GM23338 (cell line): Measurements from ENCODE around the gene INPP1. TPM values are rescaled to one million over a fixed set of nuclear protein-coding genes. Genes with fewer than 3 reads are reported as not detected.

Experiments used
- ATAC-seq: fragments of 200-7000 bp; cut with Tn5 transposase; 3 replicates; pipeline ENCODE4 v1.9.1; 2020
- DNase-seq: peaks from one replicate; pipeline ENCODE4 v3.0.0-alpha.2; 2015; ENCODE audit warnings: low spot score
- H2AFZ ChIP-seq: fragments of 200-600 bp; sonication (generic); 2 replicates; pipeline ENCODE4 v1.8.0; 2016; ENCODE audit warnings: antibody characterized with exemption, mild to moderate bottlenecking, moderate library complexity
- H3F3A ChIP-seq: fragments of 200-600 bp; sonication (generic); replicated peaks from 2 replicates; pipeline ENCODE4 v1.8.0; 2017; ENCODE audit warnings: antibody characterized with exemption, mixed run types, low read depth
- H3K27ac ChIP-seq: fragments of 200-600 bp; sonication (generic); 2 replicates; pipeline ENCODE4 v1.6.1; 2016; ENCODE audit warnings: low read depth
- H3K27me3 ChIP-seq: fragments of 200-600 bp; sonication (generic); 2 replicates; pipeline ENCODE4 v1.8.0; 2016; ENCODE audit warnings: mild to moderate bottlenecking, mixed run types, moderate library complexity; ENCODE audit not compliant: insufficient read depth
- H3K36me3 ChIP-seq: fragments of 200-600 bp; sonication (generic); 2 replicates; pipeline ENCODE4 v1.8.0; 2016; ENCODE audit warnings: mild to moderate bottlenecking; ENCODE audit not compliant: insufficient read depth
- H3K4me1 ChIP-seq: fragments of 200-600 bp; sonication (generic); 2 replicates; pipeline ENCODE4 v1.8.0; 2016; ENCODE audit warnings: mild to moderate bottlenecking, moderate library complexity; ENCODE audit not compliant: insufficient read depth
- H3K4me2 ChIP-seq: fragments of 200-600 bp; sonication (generic); 2 replicates; pipeline ENCODE4 v1.7.1; 2017; ENCODE audit warnings: mixed run types
- H3K4me3 ChIP-seq: fragments of 200-600 bp; sonication (generic); 2 replicates; pipeline ENCODE4 v1.6.1; 2016; ENCODE audit warnings: mixed run types
- H3K79me2 ChIP-seq: fragments of 200-600 bp; sonication (generic); replicated peaks from 2 replicates; pipeline ENCODE4 v1.8.0; 2017; ENCODE audit warnings: mild to moderate bottlenecking; ENCODE audit not compliant: insufficient read depth
- H3K9me2 ChIP-seq: fragments of 200-600 bp; sonication (generic); 2 replicates; pipeline ENCODE4 v1.8.0; 2017; ENCODE audit not compliant: insufficient read depth
- H4K20me1 ChIP-seq: fragments of 200-600 bp; sonication (generic); replicated peaks from 2 replicates; pipeline ENCODE4 v1.8.0; 2017; ENCODE audit warnings: mild to moderate bottlenecking; ENCODE audit not compliant: insufficient read depth
- H3K27ac Mint-ChIP-seq: 2 replicates; pipeline ENCODE4 v1.8.0; 2020; ENCODE audit warnings: inconsistent platforms, mild to moderate bottlenecking, moderate library complexity, mixed read lengths
- H3K27me3 Mint-ChIP-seq: 3 replicates; pipeline ENCODE4 v1.8.0; 2022; ENCODE audit warnings: low read depth, mild to moderate bottlenecking, moderate library complexity, mixed read lengths, inconsistent platforms; ENCODE audit not compliant: insufficient read depth, poor library complexity
- H3K36me3 Mint-ChIP-seq: 3 replicates; pipeline ENCODE4 v1.8.0; 2021; ENCODE audit warnings: low read depth, mild to moderate bottlenecking, inconsistent platforms, moderate library complexity, mixed read lengths
- H3K4me1 Mint-ChIP-seq: 3 replicates; pipeline ENCODE4 v1.8.0; 2020; ENCODE audit warnings: mild to moderate bottlenecking, inconsistent platforms, mixed read lengths
- H3K4me3 Mint-ChIP-seq: 3 replicates; pipeline ENCODE4 v1.8.0; 2021; ENCODE audit warnings: moderate library complexity, mild to moderate bottlenecking, inconsistent platforms, mixed read lengths
- H3K9me3 Mint-ChIP-seq: 3 replicates; pipeline ENCODE4 v1.8.0; 2020; ENCODE audit warnings: moderate library complexity, mild to moderate bottlenecking, inconsistent platforms, mixed read lengths
- EZH2phosphoT487 ChIP-seq: fragments of 200-600 bp; sonication (generic); IDR thresholded peaks from one replicate; pipeline ENCODE4 v1.8.1; 2018; ENCODE audit warnings: antibody characterized with exemption; ENCODE audit not compliant: unreplicated experiment
- JUNB ChIP-seq: IDR thresholded peaks from one replicate; pipeline ENCODE4 v1.6.1; 2016; ENCODE audit warnings: antibody characterized with exemption; ENCODE audit not compliant: unreplicated experiment
- STAT1 ChIP-seq: IDR thresholded peaks from one replicate; pipeline ENCODE4 v1.6.1; 2016; ENCODE audit warnings: antibody characterized with exemption; ENCODE audit not compliant: unreplicated experiment
- ZNF114 ChIP-seq: fragments of 250-450 bp; sonication (Bioruptor Pico); IDR thresholded peaks from 2 replicates; pipeline ENCODE4 v1.5.0; 2020; ENCODE audit warnings: mild to moderate bottlenecking, moderate library complexity
- ZNF331 ChIP-seq: fragments of 250-450 bp; sonication (Bioruptor Pico); IDR thresholded peaks from 2 replicates; pipeline ENCODE4 v1.5.0; 2020; ENCODE audit warnings: low read depth, mild to moderate bottlenecking, moderate library complexity
- polyA plus RNA-seq: library from polyadenylated mRNA; unstranded; fragments of >200 nt; fragmentation: Nextera tagmentation; extraction: Ambion mirVana; gene quantifications from 2 replicates; pipeline ENCODE4 v1.2.1, GENCODE V29; 2016
- total RNA-seq: library from RNA; depleted of rRNA; stranded (reverse); fragments of >200 nt; shearing (Covaris generic); gene quantifications from 2 replicates; pipeline ENCODE4 v1.2.3, GENCODE V29; 2014
- TF ChIP-seq, protein P1 (sequence below), 2 experiments: fragments of 200-600 bp in 1 of 2; sonication (generic) in 1 of 2; conservative IDR thresholded peaks; 2 replicates each; pipeline versions ENCODE4 v1.5.1 to v1.6.1; 2016 to 2017; ENCODE audit warnings: antibody characterized with exemption in 2 of 2, low read depth in 2 of 2, mild to moderate bottlenecking in 2 of 2, moderate library complexity in 1 of 2
- TF ChIP-seq, protein P2 (sequence below): fragments of 250-450 bp; sonication (Bioruptor Pico); IDR thresholded peaks from 2 replicates; pipeline ENCODE4 v1.5.0; 2020; ENCODE audit warnings: mild to moderate bottlenecking, moderate library complexity
- TF ChIP-seq, protein P3 (sequence below): IDR thresholded peaks from one replicate; pipeline ENCODE4 v1.6.1; 2018; ENCODE audit warnings: antibody characterized with exemption; ENCODE audit not compliant: unreplicated experiment
- TF ChIP-seq, protein P4 (sequence below): IDR thresholded peaks from 2 replicates; pipeline ENCODE4 v1.6.1; 2016; ENCODE audit warnings: antibody characterized with exemption

Gene INPP1
- total and polyA plus RNA-seq, 2 experiments from 2014 or later: 2.6 to 6.5 TPM

DNA sequence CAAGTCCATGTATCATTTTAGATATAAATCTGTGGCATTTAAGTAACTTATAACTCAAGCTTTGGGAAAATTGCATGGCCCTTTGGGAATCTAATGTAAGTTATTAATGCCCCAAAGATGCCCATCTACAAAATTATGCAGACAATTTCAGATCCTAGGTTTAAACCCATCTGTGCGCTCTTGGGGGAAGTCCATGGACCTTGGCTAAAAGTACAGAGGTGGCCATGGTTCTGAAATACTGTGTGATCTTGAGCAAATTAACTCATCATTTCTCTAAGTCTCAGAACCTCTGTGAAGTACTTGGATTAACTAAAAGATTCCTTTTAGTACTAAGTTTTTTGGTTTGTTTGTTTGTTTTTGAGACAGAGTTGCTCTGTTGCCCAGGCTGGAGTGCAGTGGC, 19.5 kb downstream of the INPP1 start:
- no peaks in the 10 kb centered on the region for H3K36me3 ChIP-seq
- Mint-ChIP-seq H3K4me1 (peaks cover 7% of the 10 kb centered on the region; the same call in 2 of the 3 replicates), H3K4me3 (no peak overlapping the region), H3K27me3 (peaks cover 1% of the 10 kb centered on the region), H3K27ac (no peak overlapping the region), H3K36me3 (no peaks in the 10 kb centered on the region), H3K9me3 (no peaks in the 10 kb centered on the region)
- H4K20me1 ChIP-seq: no peaks in the 10 kb centered on the region
- H3K79me2 ChIP-seq: no peaks in the 10 kb centered on the region
- no peak overlapping the region for H3K4me3 ChIP-seq
- H3K4me1 ChIP-seq: no peaks in the 10 kb centered on the region
- no peak overlapping the region for H3K27ac ChIP-seq
- ATAC-seq: no peak
- H3K9me2 ChIP-seq: no peaks in the 10 kb centered on the region
- TF ChIP-seq, protein P1, sequence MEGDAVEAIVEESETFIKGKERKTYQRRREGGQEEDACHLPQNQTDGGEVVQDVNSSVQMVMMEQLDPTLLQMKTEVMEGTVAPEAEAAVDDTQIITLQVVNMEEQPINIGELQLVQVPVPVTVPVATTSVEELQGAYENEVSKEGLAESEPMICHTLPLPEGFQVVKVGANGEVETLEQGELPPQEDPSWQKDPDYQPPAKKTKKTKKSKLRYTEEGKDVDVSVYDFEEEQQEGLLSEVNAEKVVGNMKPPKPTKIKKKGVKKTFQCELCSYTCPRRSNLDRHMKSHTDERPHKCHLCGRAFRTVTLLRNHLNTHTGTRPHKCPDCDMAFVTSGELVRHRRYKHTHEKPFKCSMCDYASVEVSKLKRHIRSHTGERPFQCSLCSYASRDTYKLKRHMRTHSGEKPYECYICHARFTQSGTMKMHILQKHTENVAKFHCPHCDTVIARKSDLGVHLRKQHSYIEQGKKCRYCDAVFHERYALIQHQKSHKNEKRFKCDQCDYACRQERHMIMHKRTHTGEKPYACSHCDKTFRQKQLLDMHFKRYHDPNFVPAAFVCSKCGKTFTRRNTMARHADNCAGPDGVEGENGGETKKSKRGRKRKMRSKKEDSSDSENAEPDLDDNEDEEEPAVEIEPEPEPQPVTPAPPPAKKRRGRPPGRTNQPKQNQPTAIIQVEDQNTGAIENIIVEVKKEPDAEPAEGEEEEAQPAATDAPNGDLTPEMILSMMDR (conservative IDR thresholded peaks at IDR 0.05; ENCODE audit: low read depth in 2 of 2): no peak
- no peak for TF ChIP-seq ZNF331 (CRISPR knock-in tag)
- TF ChIP-seq, protein P2, sequence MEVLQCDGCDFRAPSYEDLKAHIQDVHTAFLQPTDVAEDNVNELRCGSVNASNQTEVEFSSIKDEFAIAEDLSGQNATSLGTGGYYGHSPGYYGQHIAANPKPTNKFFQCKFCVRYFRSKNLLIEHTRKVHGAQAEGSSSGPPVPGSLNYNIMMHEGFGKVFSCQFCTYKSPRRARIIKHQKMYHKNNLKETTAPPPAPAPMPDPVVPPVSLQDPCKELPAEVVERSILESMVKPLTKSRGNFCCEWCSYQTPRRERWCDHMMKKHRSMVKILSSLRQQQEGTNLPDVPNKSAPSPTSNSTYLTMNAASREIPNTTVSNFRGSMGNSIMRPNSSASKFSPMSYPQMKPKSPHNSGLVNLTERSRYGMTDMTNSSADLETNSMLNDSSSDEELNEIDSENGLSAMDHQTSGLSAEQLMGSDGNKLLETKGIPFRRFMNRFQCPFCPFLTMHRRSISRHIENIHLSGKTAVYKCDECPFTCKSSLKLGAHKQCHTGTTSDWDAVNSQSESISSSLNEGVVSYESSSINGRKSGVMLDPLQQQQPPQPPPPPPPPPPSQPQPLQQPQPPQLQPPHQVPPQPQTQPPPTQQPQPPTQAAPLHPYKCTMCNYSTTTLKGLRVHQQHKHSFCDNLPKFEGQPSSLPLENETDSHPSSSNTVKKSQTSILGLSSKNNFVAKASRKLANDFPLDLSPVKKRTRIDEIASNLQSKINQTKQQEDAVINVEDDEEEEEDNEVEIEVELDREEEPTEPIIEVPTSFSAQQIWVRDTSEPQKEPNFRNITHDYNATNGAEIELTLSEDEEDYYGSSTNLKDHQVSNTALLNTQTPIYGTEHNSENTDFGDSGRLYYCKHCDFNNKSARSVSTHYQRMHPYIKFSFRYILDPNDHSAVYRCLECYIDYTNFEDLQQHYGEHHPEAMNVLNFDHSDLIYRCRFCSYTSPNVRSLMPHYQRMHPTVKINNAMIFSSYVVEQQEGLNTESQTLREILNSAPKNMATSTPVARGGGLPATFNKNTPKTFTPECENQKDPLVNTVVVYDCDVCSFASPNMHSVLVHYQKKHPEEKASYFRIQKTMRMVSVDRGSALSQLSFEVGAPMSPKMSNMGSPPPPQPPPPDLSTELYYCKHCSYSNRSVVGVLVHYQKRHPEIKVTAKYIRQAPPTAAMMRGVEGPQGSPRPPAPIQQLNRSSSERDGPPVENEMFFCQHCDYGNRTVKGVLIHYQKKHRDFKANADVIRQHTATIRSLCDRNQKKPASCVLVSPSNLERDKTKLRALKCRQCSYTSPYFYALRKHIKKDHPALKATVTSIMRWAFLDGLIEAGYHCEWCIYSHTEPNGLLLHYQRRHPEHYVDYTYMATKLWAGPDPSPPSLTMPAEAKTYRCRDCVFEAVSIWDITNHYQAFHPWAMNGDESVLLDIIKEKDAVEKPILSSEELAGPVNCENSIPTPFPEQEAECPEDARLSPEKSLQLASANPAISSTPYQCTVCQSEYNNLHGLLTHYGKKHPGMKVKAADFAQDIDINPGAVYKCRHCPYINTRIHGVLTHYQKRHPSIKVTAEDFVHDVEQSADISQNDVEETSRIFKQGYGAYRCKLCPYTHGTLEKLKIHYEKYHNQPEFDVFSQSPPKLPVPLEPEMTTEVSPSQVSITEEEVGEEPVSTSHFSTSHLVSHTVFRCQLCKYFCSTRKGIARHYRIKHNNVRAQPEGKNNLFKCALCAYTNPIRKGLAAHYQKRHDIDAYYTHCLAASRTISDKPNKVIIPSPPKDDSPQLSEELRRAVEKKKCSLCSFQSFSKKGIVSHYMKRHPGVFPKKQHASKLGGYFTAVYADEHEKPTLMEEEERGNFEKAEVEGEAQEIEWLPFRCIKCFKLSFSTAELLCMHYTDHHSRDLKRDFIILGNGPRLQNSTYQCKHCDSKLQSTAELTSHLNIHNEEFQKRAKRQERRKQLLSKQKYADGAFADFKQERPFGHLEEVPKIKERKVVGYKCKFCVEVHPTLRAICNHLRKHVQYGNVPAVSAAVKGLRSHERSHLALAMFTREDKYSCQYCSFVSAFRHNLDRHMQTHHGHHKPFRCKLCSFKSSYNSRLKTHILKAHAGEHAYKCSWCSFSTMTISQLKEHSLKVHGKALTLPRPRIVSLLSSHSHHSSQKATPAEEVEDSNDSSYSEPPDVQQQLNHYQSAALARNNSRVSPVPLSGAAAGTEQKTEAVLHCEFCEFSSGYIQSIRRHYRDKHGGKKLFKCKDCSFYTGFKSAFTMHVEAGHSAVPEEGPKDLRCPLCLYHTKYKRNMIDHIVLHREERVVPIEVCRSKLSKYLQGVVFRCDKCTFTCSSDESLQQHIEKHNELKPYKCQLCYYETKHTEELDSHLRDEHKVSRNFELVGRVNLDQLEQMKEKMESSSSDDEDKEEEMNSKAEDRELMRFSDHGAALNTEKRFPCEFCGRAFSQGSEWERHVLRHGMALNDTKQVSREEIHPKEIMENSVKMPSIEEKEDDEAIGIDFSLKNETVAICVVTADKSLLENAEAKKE: no peak
- TF ChIP-seq, protein P3, sequence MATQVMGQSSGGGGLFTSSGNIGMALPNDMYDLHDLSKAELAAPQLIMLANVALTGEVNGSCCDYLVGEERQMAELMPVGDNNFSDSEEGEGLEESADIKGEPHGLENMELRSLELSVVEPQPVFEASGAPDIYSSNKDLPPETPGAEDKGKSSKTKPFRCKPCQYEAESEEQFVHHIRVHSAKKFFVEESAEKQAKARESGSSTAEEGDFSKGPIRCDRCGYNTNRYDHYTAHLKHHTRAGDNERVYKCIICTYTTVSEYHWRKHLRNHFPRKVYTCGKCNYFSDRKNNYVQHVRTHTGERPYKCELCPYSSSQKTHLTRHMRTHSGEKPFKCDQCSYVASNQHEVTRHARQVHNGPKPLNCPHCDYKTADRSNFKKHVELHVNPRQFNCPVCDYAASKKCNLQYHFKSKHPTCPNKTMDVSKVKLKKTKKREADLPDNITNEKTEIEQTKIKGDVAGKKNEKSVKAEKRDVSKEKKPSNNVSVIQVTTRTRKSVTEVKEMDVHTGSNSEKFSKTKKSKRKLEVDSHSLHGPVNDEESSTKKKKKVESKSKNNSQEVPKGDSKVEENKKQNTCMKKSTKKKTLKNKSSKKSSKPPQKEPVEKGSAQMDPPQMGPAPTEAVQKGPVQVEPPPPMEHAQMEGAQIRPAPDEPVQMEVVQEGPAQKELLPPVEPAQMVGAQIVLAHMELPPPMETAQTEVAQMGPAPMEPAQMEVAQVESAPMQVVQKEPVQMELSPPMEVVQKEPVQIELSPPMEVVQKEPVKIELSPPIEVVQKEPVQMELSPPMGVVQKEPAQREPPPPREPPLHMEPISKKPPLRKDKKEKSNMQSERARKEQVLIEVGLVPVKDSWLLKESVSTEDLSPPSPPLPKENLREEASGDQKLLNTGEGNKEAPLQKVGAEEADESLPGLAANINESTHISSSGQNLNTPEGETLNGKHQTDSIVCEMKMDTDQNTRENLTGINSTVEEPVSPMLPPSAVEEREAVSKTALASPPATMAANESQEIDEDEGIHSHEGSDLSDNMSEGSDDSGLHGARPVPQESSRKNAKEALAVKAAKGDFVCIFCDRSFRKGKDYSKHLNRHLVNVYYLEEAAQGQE: no peak
- no peak for TF ChIP-seq ZNF114 (CRISPR knock-in tag)
- TF ChIP-seq, protein P4, sequence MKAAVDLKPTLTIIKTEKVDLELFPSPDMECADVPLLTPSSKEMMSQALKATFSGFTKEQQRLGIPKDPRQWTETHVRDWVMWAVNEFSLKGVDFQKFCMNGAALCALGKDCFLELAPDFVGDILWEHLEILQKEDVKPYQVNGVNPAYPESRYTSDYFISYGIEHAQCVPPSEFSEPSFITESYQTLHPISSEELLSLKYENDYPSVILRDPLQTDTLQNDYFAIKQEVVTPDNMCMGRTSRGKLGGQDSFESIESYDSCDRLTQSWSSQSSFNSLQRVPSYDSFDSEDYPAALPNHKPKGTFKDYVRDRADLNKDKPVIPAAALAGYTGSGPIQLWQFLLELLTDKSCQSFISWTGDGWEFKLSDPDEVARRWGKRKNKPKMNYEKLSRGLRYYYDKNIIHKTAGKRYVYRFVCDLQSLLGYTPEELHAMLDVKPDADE: no peak
- no peak for TF ChIP-seq EZH2phosphoT487
- TF ChIP-seq STAT1: no peak
- TF ChIP-seq JUNB: no peak
- no peaks in the 10 kb centered on the region for H3K27me3 ChIP-seq
- DNase-seq: no peak
- H3F3A ChIP-seq: no peaks in the 10 kb centered on the region
- H3K4me2 ChIP-seq: no peak overlapping the region
- no peak overlapping the region for H2AFZ ChIP-seq
